ENCODE measurements around the gene IRF2.
A peak's percentile ranks its signal among the peaks of the same experiment; 100 is the strongest.

The IRF2 gene

GRCh38 chr4:184434021-184434420 lies 40.3 kb downstream of the IRF2 start:
- peak overlapping the region; percentile 71 for H3K27ac ChIP-seq
- peaks cover 6% of the 10 kb centered on the region for H3K36me3 ChIP-seq
- no peaks in the 10 kb centered on the region for H3K9me3 ChIP-seq
- no peak overlapping the region for H3K4me3 ChIP-seq (ENCODE audit: low read depth in 1 of 2, low read length in 1 of 2)
- no peak for TF ChIP-seq CTCF (IDR thresholded peaks at IDR 0.05)
- peaks cover 48 to 60% of the 10 kb centered on the region in 2 experiments for H3K4me1 ChIP-seq (ENCODE audit: control insufficient read depth in 1 of 2, insufficient read depth in 1 of 2, low read depth in 1 of 2, low read length in 1 of 2)
- no peaks in the 10 kb centered on the region for H3K27me3 ChIP-seq

DNA sequence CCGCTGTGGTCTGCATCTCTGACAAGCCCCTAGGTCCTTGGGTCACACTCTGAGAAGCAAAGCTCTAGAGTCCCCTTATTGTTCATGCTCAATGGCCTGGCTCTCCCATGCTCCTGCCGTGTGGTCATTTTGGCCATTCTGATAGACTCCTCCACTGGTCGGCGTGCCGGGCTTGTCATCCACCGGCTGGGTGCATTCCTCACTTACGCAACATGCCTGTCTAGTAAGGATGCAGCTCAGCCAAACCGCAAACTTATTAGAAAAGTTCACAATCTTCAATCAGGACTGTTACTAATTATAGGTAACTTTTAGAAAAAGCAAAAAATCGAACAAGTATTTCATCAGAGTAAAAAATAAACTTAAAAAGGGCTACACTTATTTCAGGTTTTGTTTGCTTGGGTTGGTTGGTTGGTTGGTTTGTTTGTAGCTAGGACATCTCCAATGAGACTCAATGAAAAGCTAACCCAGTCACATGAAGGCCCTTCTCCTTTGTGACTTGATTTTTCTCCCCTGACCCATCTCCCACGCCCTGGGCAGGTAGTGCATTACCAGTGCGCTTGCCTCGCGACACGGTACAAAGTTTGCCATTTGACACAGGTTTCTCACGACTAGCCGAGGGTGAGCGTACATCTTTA lies 41.0 kb downstream of the IRF2 start:
- Histone ChIP-seq H3K4me3 (ENCODE audit: low read depth in 1 of 2, low read length in 1 of 2) (no peak overlapping the region), H3K4me1 (ENCODE audit: control insufficient read depth in 1 of 2, insufficient read depth in 1 of 2, low read depth in 1 of 2, low read length in 1 of 2) (peaks cover 42 to 53% of the 10 kb centered on the region in 2 experiments), H3K27me3 (no peaks in the 10 kb centered on the region), H3K36me3 (peaks cover 12% of the 10 kb centered on the region), H3K9me3 (no peaks in the 10 kb centered on the region), H3K27ac (peak overlapping the region; percentile 71)
- TF ChIP-seq CTCF (IDR thresholded peaks at IDR 0.05): no peak

DNA sequence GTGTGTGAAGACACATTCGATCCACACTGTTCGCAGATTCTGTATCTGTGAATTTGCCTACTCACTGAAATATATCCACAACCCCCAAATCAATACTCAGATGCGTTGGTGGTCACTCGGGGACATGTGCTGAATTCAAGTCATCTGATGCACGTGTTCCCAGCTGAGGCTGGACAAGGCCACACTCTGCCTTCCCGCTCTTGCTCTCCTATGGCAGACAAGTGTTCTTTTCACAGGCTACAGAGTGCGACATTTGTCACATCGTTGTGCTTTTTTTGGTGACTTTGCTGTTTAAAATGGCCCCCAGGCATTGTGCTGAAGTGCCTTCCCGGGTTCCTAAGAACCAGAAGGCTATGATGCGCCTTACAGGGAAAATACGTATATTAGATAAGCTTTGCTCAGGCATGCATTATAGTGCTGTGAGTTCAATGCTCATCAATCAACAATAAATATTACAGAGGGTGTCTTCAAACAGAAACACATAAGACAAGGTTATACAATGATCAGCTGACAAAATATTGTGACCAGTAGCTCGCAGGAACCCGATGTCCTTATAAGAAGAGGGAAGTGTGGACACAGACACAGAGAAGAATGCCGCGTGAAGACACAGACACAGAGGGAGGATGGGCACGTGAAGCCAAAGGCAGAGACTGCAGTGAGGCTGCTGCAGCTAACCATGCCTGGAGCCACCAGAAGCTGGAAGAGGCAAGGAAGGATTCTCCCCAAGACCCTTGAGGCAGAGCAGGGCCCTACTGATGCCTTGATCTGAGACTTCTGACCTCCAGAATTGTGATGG lies 42.0 kb downstream of the IRF2 start:
- Histone ChIP-seq H3K36me3 (peaks cover 23% of the 10 kb centered on the region), H3K27ac (peak overlapping the region; percentile 71), H3K4me3 (ENCODE audit: low read depth in 1 of 2, low read length in 1 of 2) (no peak overlapping the region), H3K27me3 (no peaks in the 10 kb centered on the region), H3K4me1 (ENCODE audit: control insufficient read depth in 1 of 2, insufficient read depth in 1 of 2, low read depth in 1 of 2, low read length in 1 of 2) (peaks cover 32 to 44% of the 10 kb centered on the region in 2 experiments), H3K9me3 (no peaks in the 10 kb centered on the region)
- no peak for TF ChIP-seq CTCF (IDR thresholded peaks at IDR 0.05)

GRCh38 chr4:184430163-184430562 lies 44.2 kb downstream of the IRF2 start:
- Histone ChIP-seq H3K27ac (peak overlapping the region; percentile 35), H3K36me3 (peaks cover 44% of the 10 kb centered on the region), H3K4me1 (ENCODE audit: control insufficient read depth in 1 of 2, insufficient read depth in 1 of 2, low read depth in 1 of 2, low read length in 1 of 2) (peaks cover 23 to 40% of the 10 kb centered on the region in 2 experiments), H3K4me3 (ENCODE audit: low read depth in 1 of 2, low read length in 1 of 2) (no peak overlapping the region), H3K9me3 (no peaks in the 10 kb centered on the region), H3K27me3 (no peaks in the 10 kb centered on the region)
- TF ChIP-seq CTCF (IDR thresholded peaks at IDR 0.05): no peak

DNA sequence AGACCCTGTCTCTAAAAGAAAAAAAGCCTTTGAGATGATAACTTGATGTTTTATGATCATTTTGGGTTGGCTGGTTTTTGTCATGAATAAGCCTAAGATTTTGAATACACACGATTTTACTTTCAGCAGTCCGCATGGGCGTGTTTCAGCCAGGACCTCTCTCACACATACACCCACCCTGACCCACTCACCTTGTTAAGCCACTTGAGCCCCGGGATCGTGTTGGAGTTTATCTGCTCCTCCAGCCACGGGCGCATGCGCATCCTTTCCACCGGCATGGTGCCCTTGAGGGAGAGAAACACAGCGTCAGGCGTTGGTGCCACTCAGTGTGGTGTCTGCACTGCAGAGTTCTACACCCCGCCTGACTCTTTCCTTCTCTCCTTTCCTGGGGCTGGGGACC lies 45.6 kb downstream of the IRF2 start:
- no peaks in the 10 kb centered on the region for H3K9me3 ChIP-seq
- peak overlapping the region; percentile 50 for H3K27ac ChIP-seq
- TF ChIP-seq CTCF (IDR thresholded peaks at IDR 0.05): no peak
- no peak overlapping the region for H3K4me3 ChIP-seq (ENCODE audit: low read depth in 1 of 2, low read length in 1 of 2)
- peaks cover 55% of the 10 kb centered on the region for H3K36me3 ChIP-seq
- peaks cover 23 to 40% of the 10 kb centered on the region in 2 experiments for H3K4me1 ChIP-seq (ENCODE audit: control insufficient read depth in 1 of 2, insufficient read depth in 1 of 2, low read depth in 1 of 2, low read length in 1 of 2)
- H3K27me3 ChIP-seq: no peaks in the 10 kb centered on the region

All from neutrophil (primary cell).